Stimulated activated CD8-positive, alpha-beta memory T cell treated with anti-CD3 and anti-CD28 coated beads, Interleukin-15, amount 100 ng/mL, for 24 hours (primary cell): ENCODE results near the gene LPCAT2.
"Not testable (repeated sequence)": the region's sequence is repeated elsewhere in the genome, so short reads cannot be mapped to it uniquely, and the experiment has no call there.

Experiments
- DNase-seq: peaks from one replicate; pipeline ENCODE4 v3.0.0-alpha.2; 2020; ENCODE audit warnings: low read depth

The LPCAT2 gene

DNA sequence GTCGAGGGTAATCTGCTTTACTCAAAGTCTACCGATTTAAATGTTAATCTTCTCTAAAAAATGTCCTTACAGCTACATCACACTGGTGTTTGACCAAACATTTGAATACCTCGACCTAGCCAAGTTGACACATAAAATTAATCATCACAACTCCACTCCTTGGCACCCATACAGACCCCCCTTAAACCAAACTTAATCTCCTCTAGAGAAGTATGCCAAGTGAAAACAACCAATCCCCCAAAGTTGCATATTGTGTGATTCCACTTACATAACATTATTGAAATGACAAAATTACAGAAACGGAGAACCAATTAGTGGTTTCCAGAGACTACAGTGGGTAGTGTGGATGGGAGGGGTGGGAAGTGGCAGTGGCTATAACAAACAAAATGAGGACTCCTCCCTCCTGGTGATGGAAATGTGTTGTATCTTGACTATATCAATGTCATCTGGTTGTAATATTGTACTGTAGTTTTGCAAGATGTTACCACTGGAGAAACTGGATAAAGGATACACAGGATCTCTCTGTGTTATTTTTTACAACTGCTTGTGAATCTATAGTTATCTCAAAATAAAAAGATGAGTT, 97.0 kb downstream of the LPCAT2 start:
- no peak for DNase-seq

- no peak for DNase-seq
Observed at GRCh38 chr16:55613613-55614335, 104.9 kb downstream of the LPCAT2 start.

- DNase-seq = no peak
Observed at GRCh38 chr16:55615071-55615470, 106.2 kb downstream of the LPCAT2 start.

DNA sequence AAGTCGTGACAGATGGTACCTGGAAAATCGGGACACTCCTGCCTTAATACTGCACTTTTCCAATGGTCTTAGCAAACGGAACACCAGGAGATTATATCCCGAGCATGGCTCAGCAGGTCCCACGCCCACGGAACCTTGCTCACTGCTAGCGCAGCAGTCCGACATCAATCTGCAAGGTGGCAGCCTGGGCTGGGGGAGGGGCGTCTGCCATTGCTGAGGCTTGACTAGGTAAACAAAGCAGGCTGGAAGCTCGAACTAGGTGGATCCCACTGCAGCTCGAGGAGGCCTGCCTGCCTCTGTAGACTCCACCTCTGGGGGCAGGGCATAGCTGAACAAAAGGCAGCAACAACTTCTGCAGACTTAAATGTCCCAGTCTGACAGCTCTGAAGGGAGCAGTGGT, 106.8 kb downstream of the LPCAT2 start:
- not testable (repeated sequence) for DNase-seq

DNA sequence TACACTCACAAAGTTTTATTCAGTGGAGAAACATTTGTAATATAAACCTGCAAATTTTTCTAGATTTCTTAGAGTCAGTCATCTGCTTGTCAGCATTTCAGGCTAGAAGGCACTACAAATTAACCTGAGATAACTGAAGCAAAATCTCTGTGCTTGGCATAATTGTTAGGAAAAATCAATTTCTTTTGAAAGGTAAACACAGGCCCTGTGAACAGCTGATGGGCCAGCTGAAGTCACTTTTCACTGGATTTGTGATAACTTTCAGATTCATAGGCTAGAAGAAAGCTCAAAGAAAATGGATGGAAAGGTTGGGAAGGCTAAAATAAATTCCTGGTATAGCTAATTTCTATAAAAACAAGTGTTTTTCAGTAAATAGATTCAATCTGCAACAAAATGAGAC, 112.9 kb downstream of the LPCAT2 start:
- no peak for DNase-seq

DNA sequence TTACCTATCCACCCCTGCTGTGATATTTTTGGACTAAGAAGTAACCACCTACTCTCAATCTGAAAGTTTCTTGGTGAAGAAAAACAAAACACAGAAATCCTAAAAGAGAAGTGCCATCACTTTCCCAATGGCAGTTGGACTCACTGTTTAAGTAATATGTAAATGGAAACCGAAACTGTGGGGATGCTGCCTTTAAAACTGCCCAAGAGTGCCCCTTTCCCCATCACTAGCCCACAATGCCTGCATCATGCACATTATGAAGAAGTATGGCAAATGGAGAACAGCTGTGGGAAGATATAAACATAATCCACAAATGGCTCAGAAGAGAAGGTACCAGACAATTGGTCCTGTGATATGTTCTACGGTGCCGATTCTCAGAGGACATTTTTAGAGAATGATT, 113.4 kb downstream of the LPCAT2 start:
- no peak for DNase-seq

DNA sequence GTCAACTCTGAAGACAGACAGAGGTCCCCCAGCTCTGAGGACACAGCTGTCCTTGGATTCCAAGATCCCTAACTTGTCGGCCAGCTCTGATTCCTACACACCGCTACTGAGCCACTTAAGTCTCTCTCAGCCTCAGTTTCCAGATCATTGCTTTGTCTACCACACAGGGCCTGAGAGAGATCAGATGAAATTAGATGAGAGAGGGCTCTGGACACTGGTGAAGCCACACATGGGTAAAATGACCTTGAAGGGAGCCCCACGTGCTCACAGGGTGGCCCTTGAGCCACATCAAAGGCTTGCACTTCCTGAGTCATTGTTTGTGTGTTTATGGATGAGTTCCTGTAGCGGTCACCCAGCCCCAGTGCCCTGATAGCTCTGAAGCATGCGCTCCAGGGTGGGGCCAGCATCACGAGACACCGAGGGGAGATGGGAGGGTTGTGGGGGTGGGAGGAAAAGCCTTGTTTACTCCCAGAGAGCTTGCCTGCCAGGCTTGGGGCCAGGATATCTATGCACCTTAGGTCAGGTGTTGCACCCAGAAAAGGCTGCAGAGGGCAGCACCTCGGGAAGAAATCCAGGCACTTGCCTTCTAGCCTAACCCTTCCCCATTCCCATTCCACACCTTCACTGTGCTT, 114.2 kb downstream of the LPCAT2 start:
- no peak for DNase-seq

DNA sequence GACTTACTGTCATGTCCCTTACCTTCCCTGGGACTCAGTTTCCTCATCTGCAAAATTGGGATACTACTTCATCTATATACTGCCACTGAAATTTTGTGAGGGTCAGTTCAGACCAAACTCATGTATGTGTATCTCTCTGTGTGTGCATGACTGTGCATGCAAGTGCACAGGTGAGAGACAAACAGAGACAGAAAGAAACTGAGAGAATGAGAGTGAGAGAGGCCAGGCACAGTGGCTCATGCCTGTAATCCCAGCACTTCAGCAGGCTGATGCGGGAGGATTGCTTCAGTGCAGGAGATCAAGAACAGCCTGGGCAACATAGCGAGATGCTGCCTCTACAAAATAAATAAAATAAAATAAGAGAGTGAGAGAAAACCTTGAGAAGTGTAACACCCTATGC, 114.8 kb downstream of the LPCAT2 start:
- no peak for DNase-seq

DNA sequence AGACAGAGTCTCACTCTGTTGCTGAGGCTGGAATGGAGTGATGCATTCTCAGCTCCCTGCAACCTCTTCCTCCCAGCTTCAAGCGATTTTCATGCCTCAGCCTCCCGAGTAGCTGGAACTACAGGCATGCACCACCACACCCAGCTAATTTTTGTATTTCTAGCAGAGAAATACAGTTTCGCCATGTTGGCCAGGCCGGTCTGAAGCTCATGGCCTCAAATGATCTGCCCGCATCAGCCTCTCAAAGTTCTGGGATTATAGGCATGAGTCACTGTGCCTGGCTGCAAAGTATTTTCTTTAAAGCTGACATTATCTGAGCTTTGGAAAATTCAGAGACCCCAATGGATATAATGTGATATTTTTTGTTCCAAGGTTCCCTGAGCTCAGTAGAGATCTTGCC, 115.8 kb downstream of the LPCAT2 start:
- no peak for DNase-seq

- no peak for DNase-seq
Observed at GRCh38 chr16:55625843-55626242, 117.0 kb downstream of the LPCAT2 start.

DNA sequence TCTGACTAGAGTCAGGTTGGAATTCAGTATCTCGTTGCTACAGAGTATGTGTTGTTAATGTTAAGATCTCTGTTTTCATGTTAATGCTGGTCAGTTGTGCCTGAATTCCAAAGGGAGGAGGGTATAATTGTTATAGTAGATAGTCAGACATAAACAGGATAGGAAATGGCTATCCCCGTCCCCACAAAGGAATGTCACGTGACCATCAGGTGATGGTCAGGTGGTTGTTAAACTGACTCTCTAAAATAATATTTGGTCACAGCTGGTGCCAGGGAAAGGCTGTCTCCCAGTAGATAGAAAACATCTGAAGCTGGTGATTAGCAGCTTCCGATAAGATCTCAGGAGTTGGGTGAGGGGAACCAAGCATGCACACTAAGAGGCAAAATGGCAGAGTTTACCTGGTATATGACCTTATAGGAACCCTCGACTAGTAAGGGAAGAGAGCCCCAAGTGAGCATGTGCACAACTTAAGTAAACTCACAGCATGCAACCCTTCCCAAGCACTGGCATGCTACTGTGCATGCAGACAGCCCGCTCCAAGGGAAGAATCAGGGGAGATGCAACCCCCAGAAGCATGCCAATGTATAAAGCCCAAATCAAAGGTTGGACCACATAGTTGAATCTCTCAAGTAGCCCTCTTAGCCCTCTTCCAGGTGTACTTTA, 119.6 kb downstream of the LPCAT2 start:
- no peak for DNase-seq

DNA sequence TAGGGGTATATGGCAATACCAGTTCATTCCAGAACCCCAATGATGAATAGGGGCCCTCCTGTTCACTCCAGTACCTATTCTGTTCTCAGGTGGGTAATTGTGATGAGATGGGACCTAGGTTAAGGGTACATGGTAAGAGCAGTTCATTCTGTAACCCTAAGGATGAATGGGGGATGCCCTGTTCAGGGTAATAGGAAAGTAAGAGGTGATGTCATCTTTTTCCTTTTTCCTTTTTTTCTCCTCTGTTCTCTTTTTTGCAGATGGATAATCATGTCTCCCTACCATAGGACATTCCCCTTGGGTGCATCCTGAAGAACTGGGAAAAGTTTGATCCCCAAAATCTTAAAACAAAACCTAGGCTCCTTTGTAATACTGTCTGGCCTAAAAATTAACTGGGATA, 121.9 kb downstream of the LPCAT2 start:
- DNase-seq = no peak

DNA sequence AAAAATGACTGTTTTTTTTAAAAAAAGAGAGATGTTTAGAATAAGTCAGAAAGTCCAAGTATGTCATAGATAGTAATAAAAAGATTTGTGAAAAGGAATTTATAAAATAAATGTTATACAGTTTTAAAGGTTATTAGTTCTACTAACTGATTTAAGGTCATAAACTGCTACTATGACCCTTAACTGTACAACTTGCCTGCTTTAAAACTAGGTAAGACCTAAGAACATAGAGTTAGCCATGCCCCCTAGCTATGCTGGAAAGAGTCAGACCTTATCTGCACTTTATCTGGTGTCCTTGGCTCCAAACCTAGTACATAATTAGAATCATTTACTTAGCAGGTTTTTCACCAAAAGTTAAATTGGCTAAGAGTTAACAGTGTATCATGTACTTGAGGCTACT, 123.4 kb downstream of the LPCAT2 start:
- DNase-seq = no peak

GRCh38 chr16:55634193-55634592, 125.3 kb downstream of the LPCAT2 start:
- no peak for DNase-seq
